Islet of Langerhans (tissue), 1 donor: ENCODE measurements around the gene MTHFS.
A peak's percentile ranks its signal among the peaks of the same experiment; 100 is the strongest.

Source experiments
- FAIRE-seq: peaks from one replicate; lab custom pipeline; 2011; peaks lifted over from hg19 to GRCh38; lab: Jason Lieb, UNC

The MTHFS gene

GRCh38 chr15:79874242-79874641 lies 22.6 kb downstream of the MTHFS start:
- no peak for FAIRE-seq

- no peak for FAIRE-seq
Observed at GRCh38 chr15:79872358-79873017, 24.3 kb downstream of the MTHFS start.

GRCh38 chr15:79868554-79868953 lies 28.3 kb downstream of the MTHFS start:
- no peak for FAIRE-seq

GRCh38 chr15:79863886-79864285 lies 32.9 kb downstream of the MTHFS start:
- no peak for FAIRE-seq

- no peak for FAIRE-seq
Observed at GRCh38 chr15:79862191-79862590, 34.6 kb downstream of the MTHFS start.

- FAIRE-seq: no peak
Observed at GRCh38 chr15:79860661-79861060, 36.2 kb downstream of the MTHFS start.

GRCh38 chr15:79858469-79858868 lies 38.3 kb downstream of the MTHFS start:
- FAIRE-seq: no peak

- FAIRE-seq: peak; percentile 73
Observed at GRCh38 chr15:79853492-79854328, 43.1 kb downstream of the MTHFS start.

GRCh38 chr15:79849789-79850188 lies 47.0 kb downstream of the MTHFS start:
- no peak for FAIRE-seq

- no peak for FAIRE-seq
Observed at GRCh38 chr15:79846539-79846938, 50.3 kb downstream of the MTHFS start.

- FAIRE-seq: peak; percentile 53
Observed at GRCh38 chr15:79844221-79844620, 52.6 kb downstream of the MTHFS start.

- no peak for FAIRE-seq
Observed at GRCh38 chr15:79837846-79838245, 59.0 kb downstream of the MTHFS start.

GRCh38 chr15:79834495-79834894 lies 62.3 kb downstream of the MTHFS start:
- no peak for FAIRE-seq

- no peak for FAIRE-seq
Observed at GRCh38 chr15:79832367-79833120, 64.3 kb downstream of the MTHFS start.

GRCh38 chr15:79831604-79832003 lies 65.2 kb downstream of the MTHFS start:
- no peak for FAIRE-seq

- no peak for FAIRE-seq
Observed at GRCh38 chr15:79829950-79830349, 66.9 kb downstream of the MTHFS start.

- FAIRE-seq: no peak
Observed at GRCh38 chr15:79828447-79828846, 68.4 kb downstream of the MTHFS start.

GRCh38 chr15:79826800-79827199 lies 70.0 kb downstream of the MTHFS start:
- no peak for FAIRE-seq

GRCh38 chr15:79824136-79824701 lies 72.6 kb downstream of the MTHFS start:
- no peak for FAIRE-seq

GRCh38 chr15:79820820-79821219 lies 76.0 kb downstream of the MTHFS start:
- no peak for FAIRE-seq

- no peak for FAIRE-seq
Observed at GRCh38 chr15:79820176-79820575, 76.6 kb downstream of the MTHFS start.

- FAIRE-seq: no peak
Observed at GRCh38 chr15:79816571-79816970, 80.2 kb downstream of the MTHFS start.

- no peak for FAIRE-seq
Observed at GRCh38 chr15:79815468-79815867, 81.3 kb downstream of the MTHFS start.
